GM21723 (cell line): Measurements from ENCODE around the gene SIRPB1.
"Not testable (repeated sequence)": the region's sequence is repeated elsewhere in the genome, so short reads cannot be mapped to it uniquely, and the experiment has no call there.

Experiments used
- ATAC-seq: cut with Tn5 transposase; IDR thresholded peaks from one replicate; pipeline ENCODE4 v1.9.1; 2021; ENCODE audit warnings: mild to moderate bottlenecking, moderate library complexity; ENCODE audit not compliant: unreplicated experiment

Gene SIRPB1

DNA sequence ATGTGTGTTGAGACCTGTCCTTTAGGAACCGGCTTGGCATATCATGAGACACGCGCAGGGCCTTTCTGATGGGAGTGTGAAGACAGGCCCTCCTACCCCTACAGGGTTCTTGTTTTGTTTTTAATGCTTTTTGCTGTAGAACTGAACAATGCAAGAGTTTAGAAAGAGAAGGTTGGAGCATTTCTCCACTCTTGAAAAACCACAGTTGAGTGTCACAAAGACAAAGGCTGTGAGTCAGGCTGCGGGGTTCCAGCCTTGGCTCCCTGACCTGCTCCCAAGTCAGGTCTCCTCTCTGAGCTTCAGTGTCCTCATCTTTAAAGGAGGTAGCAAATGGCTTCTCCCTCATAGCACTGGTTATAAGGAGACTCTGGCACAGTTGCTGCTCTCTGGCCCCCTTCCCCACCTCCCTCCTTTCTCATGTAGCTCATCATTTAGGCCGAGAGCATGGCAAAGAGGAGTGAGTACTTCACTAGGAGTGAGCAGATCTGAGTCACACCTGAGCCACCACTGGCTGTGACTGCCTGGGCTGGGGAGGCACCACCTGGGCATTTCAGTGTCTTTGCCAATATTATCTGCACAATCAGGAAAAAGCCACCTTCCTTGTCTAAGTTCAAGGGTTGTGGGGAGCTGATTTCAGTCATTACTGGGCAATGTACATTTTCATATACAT lies 11.0 kb downstream of the SIRPB1 start:
- ATAC-seq = not testable (repeated sequence)

DNA sequence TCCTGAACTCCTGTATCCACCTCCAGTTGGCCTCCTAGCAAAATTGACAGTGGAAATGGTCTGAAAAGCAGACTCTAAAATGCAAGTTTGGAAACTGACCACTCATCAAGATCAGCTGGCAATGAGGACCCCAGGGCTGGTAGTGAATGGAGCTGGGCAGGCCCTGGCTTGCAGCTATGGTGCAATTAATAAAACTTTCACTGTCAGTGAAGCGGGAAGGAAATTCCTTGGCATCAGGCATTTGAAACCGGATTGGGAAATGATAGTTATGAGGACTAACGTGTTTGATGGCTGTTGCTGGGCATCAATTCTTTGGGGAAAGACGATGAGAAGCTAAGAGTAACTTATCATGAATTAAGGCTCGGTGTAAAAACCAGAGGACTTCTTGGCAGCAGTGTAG lies 19.1 kb downstream of the SIRPB1 start:
- no peak for ATAC-seq

DNA sequence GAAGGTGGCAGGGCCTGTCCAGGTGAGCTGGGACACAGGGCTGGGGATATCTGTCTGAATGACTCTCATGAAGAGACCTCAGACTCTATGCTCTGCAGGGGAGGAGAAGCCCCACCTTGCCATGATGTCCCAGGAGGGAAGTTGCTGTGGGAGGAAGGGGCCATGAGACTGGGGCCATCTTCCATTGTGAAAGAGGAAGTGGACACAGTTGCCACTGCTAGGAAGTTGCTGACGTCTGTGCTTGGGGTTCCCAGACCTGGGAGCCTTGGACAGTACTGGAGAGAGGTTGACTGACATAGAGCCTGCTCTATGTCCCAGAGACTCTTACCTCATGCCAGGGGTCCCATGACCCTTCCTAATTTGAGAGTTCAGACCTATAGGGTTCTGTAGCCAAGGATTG lies 24.5 kb downstream of the SIRPB1 start:
- ATAC-seq = no peak

DNA sequence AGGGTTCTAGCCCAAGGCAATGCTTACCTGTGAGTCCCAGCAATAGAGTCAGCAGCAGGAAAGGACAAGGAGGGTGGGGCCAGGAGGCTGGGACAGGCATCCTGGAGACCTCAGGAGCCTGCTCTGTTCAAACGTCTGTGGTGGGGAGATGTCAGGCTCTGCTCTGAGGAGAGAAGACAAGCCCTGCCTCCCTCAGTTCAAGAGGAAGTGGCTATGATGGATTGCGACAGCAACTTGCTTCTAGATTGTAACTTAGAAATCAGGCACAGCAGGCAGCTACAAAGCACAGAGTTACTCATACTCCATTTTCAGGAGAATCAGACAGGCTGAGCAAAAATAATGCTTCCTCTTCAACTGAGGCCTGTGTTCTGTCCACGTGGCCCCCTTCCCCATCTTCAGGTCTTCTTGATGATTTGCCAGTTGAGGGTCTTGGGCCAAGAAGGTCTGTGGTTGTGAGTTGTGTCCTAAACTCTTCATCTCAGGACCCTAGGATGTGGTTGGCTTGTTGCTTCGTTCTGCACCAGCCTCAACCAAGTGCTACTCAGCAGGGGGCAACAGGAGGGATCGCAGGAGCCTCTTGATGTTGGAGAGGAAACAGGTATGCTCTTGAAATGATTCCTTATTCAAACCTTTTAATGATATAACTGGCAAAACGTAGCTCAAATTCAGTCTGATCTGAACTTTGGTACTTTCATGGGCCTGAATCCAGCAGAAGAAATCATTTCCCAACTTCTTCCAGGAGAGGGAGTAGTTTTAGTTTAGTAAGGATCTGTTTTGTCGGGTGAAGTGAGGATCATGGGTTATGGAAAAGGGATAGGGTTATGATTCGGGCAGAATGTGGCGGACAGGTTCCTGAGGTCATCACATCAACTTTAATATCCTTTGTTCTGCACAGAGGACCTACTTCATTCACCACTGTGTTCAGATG lies 31.0 kb downstream of the SIRPB1 start:
- ATAC-seq = no peak

DNA sequence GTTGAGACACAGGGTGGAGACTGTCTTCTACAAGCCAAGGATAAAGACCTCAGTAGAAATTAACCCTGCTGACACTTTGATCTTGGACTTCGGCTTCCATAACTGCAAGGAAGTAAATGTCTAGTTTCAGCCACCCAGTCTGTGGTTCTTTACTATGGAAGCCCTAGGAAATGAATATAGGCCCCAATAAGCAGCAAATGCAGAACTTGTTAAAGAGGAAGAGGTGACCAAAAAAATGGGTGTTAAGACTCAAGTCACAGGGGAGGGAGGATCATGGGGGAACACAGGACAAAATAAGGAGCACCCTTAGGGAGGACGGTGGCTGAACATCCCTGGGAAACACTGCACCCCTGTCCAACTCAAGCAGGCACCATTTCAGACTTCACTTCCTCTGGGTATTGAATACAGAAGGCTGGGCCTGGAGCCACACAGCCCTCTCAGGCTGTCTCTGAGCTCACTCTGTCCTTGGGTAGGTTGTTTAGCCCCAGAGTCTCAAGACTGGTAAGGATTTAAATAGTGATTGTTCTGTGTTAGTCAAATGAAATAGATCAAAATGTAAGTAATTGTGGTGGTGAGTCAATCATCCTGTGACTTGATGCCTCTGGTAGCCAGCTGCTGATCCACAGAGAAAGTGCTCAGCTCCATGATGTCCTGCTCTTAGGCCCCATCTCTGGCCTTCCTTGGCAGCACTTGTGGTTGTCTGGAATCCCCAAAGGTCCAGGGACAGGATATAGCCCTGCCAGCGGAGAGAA lies 31.9 kb downstream of the SIRPB1 start:
- ATAC-seq = no peak

DNA sequence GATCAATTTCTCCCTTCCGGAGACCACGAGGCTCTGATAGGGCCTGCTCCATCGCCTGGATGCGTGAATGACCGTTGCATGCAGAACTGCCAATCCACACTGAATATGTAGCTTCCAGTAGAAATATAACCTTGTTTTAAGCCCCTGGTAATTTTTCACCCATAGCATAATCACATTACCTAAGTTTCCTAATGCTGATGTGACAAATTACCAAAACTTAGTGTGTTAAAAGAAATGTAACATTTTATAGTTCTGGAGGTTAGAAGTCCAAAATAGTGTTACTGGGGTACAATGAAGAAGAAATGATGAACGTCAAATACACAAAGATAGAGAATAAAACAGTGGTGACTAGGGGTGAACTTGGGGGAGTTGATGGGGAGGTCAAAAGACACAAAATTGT lies 40.3 kb downstream of the SIRPB1 start:
- ATAC-seq = no peak

DNA sequence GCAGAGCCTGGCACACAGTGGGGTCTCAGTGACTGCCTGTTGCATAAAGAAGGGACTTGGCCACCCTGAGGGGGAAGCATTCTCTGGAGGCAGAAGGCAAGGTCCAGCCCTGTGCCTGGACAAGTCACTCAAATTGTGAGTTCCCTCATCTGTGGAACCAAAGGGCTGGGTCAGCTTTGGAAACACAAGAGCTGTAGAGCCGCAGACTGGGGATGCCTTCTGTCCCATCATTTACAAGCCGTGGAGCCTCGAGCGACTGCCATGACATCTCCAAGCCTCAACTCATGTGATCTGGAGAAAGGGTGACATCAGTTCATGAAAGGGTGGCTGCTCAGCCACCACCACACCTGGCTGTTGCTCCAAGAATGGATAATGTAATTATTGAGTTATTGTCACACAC lies 41.9 kb downstream of the SIRPB1 start:
- ATAC-seq = no peak

DNA sequence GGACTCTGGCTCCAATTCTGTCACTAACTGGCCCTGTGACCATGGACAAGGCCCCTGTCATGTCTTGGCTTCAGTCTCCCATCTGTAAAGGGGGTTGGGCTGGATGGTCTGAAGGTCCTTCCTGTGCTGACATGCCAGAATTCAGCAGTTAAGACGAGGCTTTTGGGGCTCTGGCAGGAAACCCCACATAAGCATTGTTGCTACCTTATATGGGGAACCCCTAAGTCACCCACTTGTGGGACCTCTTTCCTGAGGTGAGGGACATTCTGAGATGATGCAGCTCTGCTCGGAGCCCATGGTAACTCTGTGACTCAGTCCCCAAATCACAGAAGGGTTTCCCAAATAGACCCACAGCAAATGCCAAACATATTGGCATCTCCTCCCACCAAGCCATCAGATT lies 42.5 kb downstream of the SIRPB1 start:
- not testable (repeated sequence) for ATAC-seq

DNA sequence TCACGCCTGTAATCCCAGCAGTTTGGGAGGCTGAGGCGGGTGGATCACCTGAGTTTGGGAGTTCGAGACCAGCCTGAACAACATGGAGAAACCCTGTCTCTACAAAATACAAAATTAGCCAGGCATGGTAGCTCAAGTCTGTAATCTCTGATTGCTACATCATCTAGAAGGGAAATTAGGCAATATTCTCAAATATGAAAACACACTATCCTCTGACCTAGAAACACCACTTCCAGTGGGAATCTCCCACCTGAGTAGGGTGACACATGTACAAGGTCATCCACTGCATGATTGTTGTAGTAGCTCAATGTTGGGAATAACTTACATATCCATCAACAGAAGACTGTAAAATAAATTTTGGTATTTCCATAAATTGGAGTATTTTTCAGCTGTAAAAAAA lies 43.2 kb downstream of the SIRPB1 start:
- ATAC-seq = no peak

DNA sequence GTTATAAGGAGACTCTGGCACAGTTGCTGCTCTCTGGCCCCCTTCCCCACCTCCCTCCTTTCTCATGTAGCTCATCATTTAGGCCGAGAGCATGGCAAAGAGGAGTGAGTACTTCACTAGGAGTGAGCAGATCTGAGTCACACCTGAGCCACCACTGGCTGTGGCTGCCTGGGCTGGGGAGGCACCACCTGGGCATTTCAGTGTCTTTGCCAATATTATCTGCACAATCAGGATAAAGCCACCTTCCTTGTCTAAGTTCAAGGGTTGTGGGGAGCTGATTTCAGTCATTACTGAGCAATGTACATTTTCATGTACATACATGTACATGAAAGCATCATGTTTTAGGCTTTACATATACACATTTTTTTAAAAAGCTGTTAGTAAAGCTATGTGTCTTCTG lies 43.8 kb downstream of the SIRPB1 start:
- ATAC-seq = not testable (repeated sequence)

DNA sequence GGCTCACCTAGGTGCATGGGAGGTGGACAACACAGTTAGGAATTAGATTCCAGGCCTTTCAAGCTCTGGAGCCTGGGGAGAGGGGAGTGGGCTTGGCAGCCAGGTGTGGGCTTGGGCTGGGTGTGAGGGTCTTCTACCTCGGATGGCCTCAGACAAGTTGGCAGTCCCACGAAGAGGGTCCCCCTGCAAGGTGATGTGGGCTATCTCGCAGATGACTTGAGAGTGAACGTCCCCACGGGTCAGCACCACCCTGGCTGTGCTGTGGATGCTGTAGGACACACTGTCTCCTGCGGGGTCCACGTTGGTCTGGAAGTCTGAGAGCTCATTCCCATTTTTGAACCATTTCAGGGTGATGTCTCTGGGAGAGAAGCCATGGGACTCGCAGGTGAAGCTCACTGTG lies 48.2 kb downstream of the SIRPB1 start:
- ATAC-seq = not testable (repeated sequence)
